Astrocyte (in vitro differentiated cells and primary cell): ENCODE data around the gene HOXB1.

Experiments
- CTCF ChIP-seq: IDR thresholded peaks from 2 replicates; pipeline ENCODE4 v1.5.1; 2011; ENCODE audit warnings: low read depth, mild to moderate bottlenecking, inconsistent platforms, low read length, moderate library complexity; ENCODE audit not compliant: insufficient read depth
- EZH2 ChIP-seq: IDR thresholded peaks from 2 replicates; pipeline ENCODE4 v1.6.1; 2012; ENCODE audit warnings: mild to moderate bottlenecking, low read length, inconsistent platforms; ENCODE audit not compliant: insufficient read depth

- TF ChIP-seq CTCF (no peak), EZH2 (no peak)
These were observed 26.0 kb upstream of the HOXB1 start for GRCh38 chr17:48556576-48557401.
